ENCODE data around the gene ADAM12.

GRCh38 chr10:126186766-126187165, 201.5 kb downstream of the ADAM12 start:
- TF ChIP-seq EZH2 (IDR thresholded peaks at IDR 0.05), result no peak
- TF ChIP-seq POLR2AphosphoS5 (IDR thresholded peaks at IDR 0.05; ENCODE audit: borderline replicate concordance, low read depth, low read length), result no peak

All from SK-N-MC (cell line).